Activated B cell treated with CpG ODN at 0.5 μM for 24 hours (primary cell): ENCODE data around the gene EFS. TPM values are rescaled to one million over a fixed set of nuclear protein-coding genes. Genes with fewer than 3 reads are reported as not detected.

Experiments used
- ATAC-seq: fragments of 200-7000 bp; cut with Tn5 transposase; one replicate; pipeline ENCODE4 v1.10.0; 2021; ENCODE audit warnings: low read depth, mild to moderate bottlenecking, moderate library complexity
- CTCF ChIA-PET: fragments of 350-600 bp; sonication (Branson Sonifier 250); formaldehyde crosslinking; loops from one replicate; lab custom pipeline; 2021; ENCODE audit warnings: antibody characterized with exemption; lab: Charles Lee
- POLR2A ChIA-PET: fragments of 350-600 bp; sonication (Branson Sonifier 250); formaldehyde crosslinking; loops from one replicate; lab custom pipeline; 2021; ENCODE audit warnings: antibody characterized with exemption; lab: Charles Lee
- DNase-seq: peaks from one replicate; pipeline ENCODE4 v3.0.0; 2022
- H3K27ac Mint-ChIP-seq: one replicate; pipeline ENCODE4 v1.8.0; 2020; ENCODE audit warnings: mixed read lengths
- H3K27me3 Mint-ChIP-seq: one replicate; pipeline ENCODE4 v1.8.0; 2021; ENCODE audit warnings: mixed read lengths
- H3K36me3 Mint-ChIP-seq: one replicate; pipeline ENCODE4 v1.8.0; 2021; ENCODE audit warnings: low read depth, mixed read lengths
- H3K4me1 Mint-ChIP-seq: one replicate; pipeline ENCODE4 v1.8.0; 2021; ENCODE audit warnings: mixed read lengths
- H3K4me3 Mint-ChIP-seq: one replicate; pipeline ENCODE4 v1.8.0; 2020; ENCODE audit warnings: mild to moderate bottlenecking, mixed read lengths
- H3K9me3 Mint-ChIP-seq: one replicate; pipeline ENCODE4 v1.8.0; 2020; ENCODE audit warnings: mixed read lengths
- intact Hi-C: fragments of 100-400 bp; cut with micrococcal nuclease; formaldehyde crosslinking; loops from one replicate; pipeline ENCODE4 v1.15.1; 2024
- total RNA-seq: library from RNA; stranded (reverse); gene quantifications from 2 replicates; pipeline ENCODE4 v1.2.3, GENCODE V29; 2022
- TF ChIP-seq, protein P1 (sequence below): fragments of 200-600 bp; IDR thresholded peaks from one replicate; pipeline ENCODE4 v1.8.0; 2022; ENCODE audit warnings: antibody characterized with exemption, mild to moderate bottlenecking

The EFS gene
- total RNA-seq, 1 donor from 2014 or later = not detected

DNA sequence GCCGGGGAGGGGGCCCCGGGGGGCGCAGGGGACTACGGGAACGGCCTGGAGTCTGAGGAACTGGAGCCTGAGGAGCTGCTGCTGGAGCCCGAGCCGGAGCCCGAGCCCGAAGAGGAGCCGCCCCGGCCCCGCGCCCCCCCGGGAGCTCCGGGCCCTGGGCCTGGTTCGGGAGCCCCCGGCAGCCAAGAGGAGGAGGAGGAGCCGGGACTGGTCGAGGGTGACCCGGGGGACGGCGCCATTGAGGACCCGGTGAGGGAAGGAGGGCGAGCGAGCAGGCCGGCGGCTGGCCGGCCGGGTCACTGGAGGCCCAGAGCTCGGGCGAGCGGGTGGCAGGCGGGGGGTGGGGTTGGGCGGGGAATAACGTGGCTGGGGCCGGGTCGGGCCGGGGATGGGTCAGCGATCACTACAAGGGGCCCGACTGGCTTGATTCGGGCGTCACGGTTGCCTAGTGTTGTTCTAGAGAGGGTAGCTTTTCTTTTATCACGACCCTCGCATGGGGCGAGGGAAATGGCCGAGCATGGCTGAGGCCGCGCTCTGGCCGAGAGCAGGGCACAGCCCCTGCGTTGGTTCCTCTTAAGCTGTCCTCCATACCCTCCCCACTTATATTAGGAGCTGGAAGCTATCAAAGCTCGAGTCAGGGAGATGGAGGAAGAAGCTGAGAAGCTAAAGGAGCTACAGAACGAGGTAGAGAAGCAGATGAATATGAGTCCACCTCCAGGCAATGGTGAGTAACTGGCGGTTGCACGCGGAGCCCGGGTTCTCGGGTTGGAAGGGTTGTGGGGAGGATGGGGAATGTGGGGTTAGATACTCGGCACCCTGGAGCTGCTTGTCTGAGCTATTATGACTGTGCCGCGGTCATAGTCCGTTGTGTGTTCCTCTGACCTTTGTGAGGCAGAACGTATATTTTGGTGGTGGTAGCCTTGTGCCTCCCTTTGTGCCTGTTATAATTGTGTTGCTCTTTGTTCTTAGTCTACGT is 43.1 kb downstream of the EFS start:
- CTCF ChIA-PET = interaction anchor here (0.6 to 4.3 kb wide), 11 partner anchors 9 to 264 kb away, joined by 3 to 38 read pairs (median 4); partner anchors contain the start of genes BCL2L2, CDH24 and PPP1R3E
- Mint-ChIP-seq H3K27me3 (no peaks in the 10 kb centered on the region), H3K4me1 (peaks cover 26% of the 10 kb centered on the region), H3K9me3 (no peaks in the 10 kb centered on the region), H3K4me3 (peak overlapping the region; percentile 90), H3K27ac (peak overlapping the region; percentile 82), H3K36me3 (peaks cover 48% of the 10 kb centered on the region)
- DNase-seq (no peak), ATAC-seq (no peak)
- POLR2A ChIA-PET = interaction anchor here (0.5 to 10.0 kb wide), 36 partner anchors 9 to 1811 kb away, joined by 3 to 339 read pairs (median 4); partner anchors contain the start of genes ACIN1, AP1G2, BCL2L2 and C14orf119
- TF ChIP-seq, protein P1, sequence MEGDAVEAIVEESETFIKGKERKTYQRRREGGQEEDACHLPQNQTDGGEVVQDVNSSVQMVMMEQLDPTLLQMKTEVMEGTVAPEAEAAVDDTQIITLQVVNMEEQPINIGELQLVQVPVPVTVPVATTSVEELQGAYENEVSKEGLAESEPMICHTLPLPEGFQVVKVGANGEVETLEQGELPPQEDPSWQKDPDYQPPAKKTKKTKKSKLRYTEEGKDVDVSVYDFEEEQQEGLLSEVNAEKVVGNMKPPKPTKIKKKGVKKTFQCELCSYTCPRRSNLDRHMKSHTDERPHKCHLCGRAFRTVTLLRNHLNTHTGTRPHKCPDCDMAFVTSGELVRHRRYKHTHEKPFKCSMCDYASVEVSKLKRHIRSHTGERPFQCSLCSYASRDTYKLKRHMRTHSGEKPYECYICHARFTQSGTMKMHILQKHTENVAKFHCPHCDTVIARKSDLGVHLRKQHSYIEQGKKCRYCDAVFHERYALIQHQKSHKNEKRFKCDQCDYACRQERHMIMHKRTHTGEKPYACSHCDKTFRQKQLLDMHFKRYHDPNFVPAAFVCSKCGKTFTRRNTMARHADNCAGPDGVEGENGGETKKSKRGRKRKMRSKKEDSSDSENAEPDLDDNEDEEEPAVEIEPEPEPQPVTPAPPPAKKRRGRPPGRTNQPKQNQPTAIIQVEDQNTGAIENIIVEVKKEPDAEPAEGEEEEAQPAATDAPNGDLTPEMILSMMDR = no peak
- intact Hi-C loops = loop anchor here (1.0 to 10.0 kb wide), 11 partner anchors 16 to 825 kb away; partner anchors contain the start of genes ACIN1, BCL2L2, C14orf119 and DHRS4

DNA sequence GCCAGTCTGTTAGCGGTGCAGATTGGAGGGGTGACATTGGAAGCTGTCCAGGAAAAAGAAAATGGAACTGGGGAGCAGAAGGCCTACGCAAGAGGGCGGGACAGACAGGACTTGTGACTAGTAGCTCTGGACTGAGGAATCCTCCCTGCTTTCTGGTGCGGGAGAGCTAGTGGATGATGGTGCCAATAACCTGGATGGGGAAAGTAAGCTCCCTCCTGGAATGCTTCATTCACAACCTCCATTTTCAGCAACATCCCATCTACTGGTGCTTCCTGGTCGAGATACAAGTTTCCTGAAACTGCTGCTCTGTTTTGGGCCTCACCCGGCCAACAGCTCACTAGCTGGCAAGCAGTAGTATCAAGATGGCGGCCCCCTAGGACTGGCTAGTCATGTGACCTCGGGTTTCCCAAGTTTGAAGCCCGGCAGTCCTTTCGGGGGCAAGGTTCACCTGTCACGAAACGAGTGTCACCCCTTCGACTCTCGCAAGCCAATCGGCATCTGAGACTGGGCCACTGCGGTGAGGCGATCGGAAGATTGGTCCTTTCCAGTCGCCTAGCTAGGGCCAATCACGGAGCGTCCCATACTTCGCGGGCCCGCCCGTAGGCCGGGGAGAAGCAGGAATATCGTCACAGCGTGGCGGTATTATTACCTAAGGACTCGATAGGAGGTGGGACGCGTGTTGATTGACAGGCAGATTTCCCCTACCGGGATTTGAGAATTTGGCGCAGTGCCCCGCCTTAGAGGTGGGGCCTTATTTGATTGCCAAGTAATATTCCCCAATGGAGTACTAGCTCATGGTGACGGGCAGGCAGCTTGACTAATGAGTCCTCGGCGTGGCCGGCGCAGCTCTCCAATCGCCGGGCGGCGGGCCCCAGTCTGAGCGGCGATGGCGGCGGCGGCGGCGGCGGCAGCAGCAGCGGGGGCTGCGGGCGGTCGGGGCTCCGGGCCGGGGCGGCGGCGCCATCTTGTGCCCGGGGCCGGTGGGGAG is 44.1 kb downstream of the EFS start, which contains the start of gene PABPN1:
PABPN1 (plus strand) TSS at position 874 of the 988 bp plus-strand sequence; CDS start at position 887, 13 bp downstream.
- H3K9me3 Mint-ChIP-seq = no peaks in the 10 kb centered on the region
- CTCF ChIA-PET = interaction anchor here (0.6 to 4.3 kb wide), 12 partner anchors 10 to 263 kb away, joined by 3 to 38 read pairs (median 4); partner anchors contain the start of genes ACIN1, BCL2L2, CDH24 and PPP1R3E
- TF ChIP-seq, protein P1 = no peak
- H3K27me3 Mint-ChIP-seq = no peaks in the 10 kb centered on the region
- POLR2A ChIA-PET = interaction anchor here (0.5 to 10.0 kb wide), 39 partner anchors 11 to 1810 kb away, joined by 3 to 339 read pairs (median 4); partner anchors contain the start of genes ACIN1, AP1G2, BCL2L2 and C14orf119
- peak within 1 kb of the TSS; percentile 90 for H3K4me3 Mint-ChIP-seq
- peak within 1 kb of the TSS; percentile 98 for H3K27ac Mint-ChIP-seq
- peaks cover 44% of the 10 kb centered on the region for H3K36me3 Mint-ChIP-seq
- DNase-seq = peak; percentile 89
- peak; percentile 87 for ATAC-seq
- H3K4me1 Mint-ChIP-seq = peaks cover 26% of the 10 kb centered on the region
- intact Hi-C loops = loop anchor here (1.0 to 10.0 kb wide), 10 partner anchors 15 to 826 kb away; partner anchors contain the start of genes ACIN1, BCL2L2, C14orf119 and DHRS4

DNA sequence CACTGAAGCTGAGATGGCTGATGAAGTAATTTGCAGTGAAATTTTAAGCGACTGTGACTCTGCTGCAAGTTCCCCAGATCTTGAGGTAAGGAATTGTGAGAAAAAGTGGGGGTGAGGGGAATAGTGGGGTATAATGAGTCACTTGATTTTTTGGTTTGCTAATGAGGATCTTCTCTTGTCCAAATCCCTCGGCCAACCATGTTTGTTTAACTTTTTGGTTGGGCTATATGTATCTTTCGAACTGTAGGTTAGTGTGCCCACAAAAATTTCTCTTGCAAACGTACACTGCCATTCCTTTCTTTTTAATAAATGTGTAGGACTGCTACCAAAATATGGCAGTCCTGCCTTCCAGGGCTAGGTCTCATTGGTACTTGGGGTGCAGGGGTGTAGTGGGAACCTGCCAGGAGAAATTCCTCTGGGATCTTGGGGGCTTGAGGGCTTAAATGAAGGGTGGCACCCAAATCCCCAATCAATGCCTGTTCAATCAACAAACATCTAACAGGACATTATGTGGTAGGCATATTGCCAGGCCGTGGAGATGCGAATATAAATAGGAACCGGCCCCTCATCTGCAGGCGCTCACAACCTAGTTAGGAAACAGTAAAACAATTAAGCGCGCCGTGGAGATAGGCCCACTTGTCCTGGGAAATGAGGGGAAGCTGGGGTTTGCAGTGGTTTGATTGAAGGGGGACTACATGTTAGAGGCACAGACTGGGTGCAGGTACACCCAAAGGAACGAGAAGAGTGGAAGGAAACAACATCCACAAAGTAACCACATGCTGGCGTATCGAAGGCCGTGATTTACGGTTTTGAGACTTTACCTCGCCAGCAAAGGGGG is 45.0 kb downstream of the EFS start:
- ChIA-PET POLR2A (interaction anchor here (0.6 to 10.0 kb wide), 12 partner anchors 14 to 1809 kb away, joined by 3 to 339 read pairs (median 10); partner anchors contain the start of genes ACIN1, AP1G2, BCL2L2 and C14orf119), CTCF (interaction anchor here (0.6 to 4.3 kb wide), 7 partner anchors 18 to 251 kb away, joined by 3 to 38 read pairs (median 5); partner anchors contain the start of genes ACIN1 and PPP1R3E)
- peaks cover 36% of the 10 kb centered on the region for H3K36me3 Mint-ChIP-seq
- H3K4me3 Mint-ChIP-seq = peak overlapping the region; percentile 86
- DNase-seq (no peak), ATAC-seq (no peak)
- intact Hi-C loops = loop anchor here (2.0 to 10.0 kb wide), 2 partner anchors 635 to 827 kb away; partner anchors contain the start of genes DHRS4, PSME2 and RNF31
- H3K4me1 Mint-ChIP-seq = peaks cover 26% of the 10 kb centered on the region
- no peaks in the 10 kb centered on the region for H3K9me3 Mint-ChIP-seq
- peak overlapping the region; percentile 98 for H3K27ac Mint-ChIP-seq
- no peaks in the 10 kb centered on the region for H3K27me3 Mint-ChIP-seq
- TF ChIP-seq, protein P1 = no peak

DNA sequence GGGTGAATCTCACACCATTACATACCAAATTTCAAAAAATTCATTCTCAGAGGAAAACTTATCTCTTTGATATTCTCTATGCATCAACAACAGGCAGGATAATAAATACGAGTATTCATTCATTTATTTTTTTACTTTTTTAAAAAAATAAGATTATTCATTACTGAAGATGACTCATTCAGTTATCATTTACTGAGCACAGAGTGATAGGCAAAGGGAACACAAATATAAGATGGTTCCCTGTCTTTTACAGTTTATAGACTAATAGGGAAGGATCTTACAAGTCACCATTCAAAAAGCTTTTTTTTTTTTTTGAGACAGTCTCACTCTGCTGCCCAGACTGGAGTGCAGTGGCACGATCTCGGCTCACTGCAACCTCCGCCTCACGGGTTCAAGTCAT is 48.7 kb downstream of the EFS start:
- TF ChIP-seq, protein P1 = no peak
- ChIA-PET POLR2A (interaction anchor here (10.0 kb wide), 1 partner anchor 10 kb away, joined by 339 read pairs; the partner anchor contains the start of genes BCL2L2 and PPP1R3E), CTCF (no interaction called here)
- Mint-ChIP-seq H3K36me3 (peaks cover 4% of the 10 kb centered on the region), H3K4me1 (peaks cover 10% of the 10 kb centered on the region), H3K4me3 (no peak overlapping the region), H3K27me3 (no peaks in the 10 kb centered on the region), H3K9me3 (no peaks in the 10 kb centered on the region), H3K27ac (no peak overlapping the region)
- ATAC-seq (no peak), DNase-seq (no peak)
- intact Hi-C loops = no loop called here
